Endothelial cell of umbilical vein (primary cell): Measurements from ENCODE around the gene ASCL3. TPM values are rescaled to one million over a fixed set of nuclear protein-coding genes. Genes with fewer than 3 reads are reported as not detected.
A peak's percentile ranks its signal among the peaks of the same experiment; 100 is the strongest.

Source experiments
- BruUV-seq: library from RNA; stranded (reverse); fragments of 400-500 nt; replicated peaks from 2 replicates; lab custom pipeline; 2021; lab: Mats Ljungman, UMichigan
- CTCF ChIA-PET: fragments of 300-600, 350-600 bp; sonication (Branson Sonifier 250); formaldehyde crosslinking; loops from one replicate; lab custom pipeline; 2021; ENCODE audit warnings: antibody characterized with exemption, inconsistent platforms; lab: Charles Lee
- POLR2A ChIA-PET: fragments of 300-600, 350-600 bp; sonication (Branson Sonifier 250); formaldehyde crosslinking; loops from one replicate; lab custom pipeline; 2021; ENCODE audit warnings: antibody characterized with exemption, inconsistent platforms; lab: Charles Lee
- DNase-seq: peaks from one replicate; pipeline ENCODE4 v3.0.0-alpha.2; 2011; ENCODE audit warnings: low read depth, low spot score
- FAIRE-seq: peaks from 2 replicates; lab custom pipeline; 2011; peaks lifted over from hg19 to GRCh38; lab: Jason Lieb, UNC
- H2AFZ ChIP-seq: 2 replicates; pipeline ENCODE4 v1.6.0; 2012; ENCODE audit warnings: low read depth, low read length, control low read depth, inconsistent platforms
- H3K27ac ChIP-seq: 2 replicates; pipeline ENCODE4 v1.5.1; 2011; ENCODE audit warnings: low read depth, mild to moderate bottlenecking, control low read depth, low read length, moderate library complexity; ENCODE audit not compliant: insufficient read depth
- H3K27me3 ChIP-seq, 2 experiments: 2 replicates each; pipeline versions ENCODE4 v1.6.0 to v1.6.1; 2011; ENCODE audit warnings: low read length in 2 of 2, mixed read lengths in 1 of 2; ENCODE audit not compliant: control insufficient read depth in 2 of 2, insufficient read depth in 2 of 2
- H3K36me3 ChIP-seq, 2 experiments: 2 replicates in 1 of 2; 3 replicates in 1 of 2; pipeline ENCODE4 v1.5.1; 2011; ENCODE audit warnings: low read length in 2 of 2, mild to moderate bottlenecking in 1 of 2, moderate library complexity in 1 of 2; ENCODE audit not compliant: control insufficient read depth in 2 of 2, insufficient read depth in 2 of 2; ENCODE audit errors: extremely low read depth in 1 of 2
- H3K4me1 ChIP-seq: 3 replicates; pipeline ENCODE4 v1.5.1; 2011; ENCODE audit warnings: mild to moderate bottlenecking, low read length; ENCODE audit not compliant: control insufficient read depth, insufficient read depth; ENCODE audit errors: extremely low read depth
- H3K4me2 ChIP-seq: 2 replicates; pipeline ENCODE4 v1.6.1; 2011; ENCODE audit warnings: low read length, control low read depth, mixed read lengths; ENCODE audit not compliant: insufficient read depth
- H3K4me3 ChIP-seq, 3 experiments: fragments of 200-600 bp in 1 of 3; sonication (generic), shearing (Covaris generic) in 1 of 3; replicated peaks in 1 of 3; 2 replicates each; pipeline ENCODE4 v1.5.1; 2011 to 2016; ENCODE audit warnings: control low read depth in 3 of 3, low read length in 3 of 3, mild to moderate bottlenecking in 2 of 3, inconsistent platforms in 1 of 3, low read depth in 1 of 3, moderate library complexity in 1 of 3; ENCODE audit not compliant: insufficient read depth in 1 of 3
- H3K79me2 ChIP-seq: 2 replicates; pipeline ENCODE4 v1.6.0; 2012; ENCODE audit warnings: low read length, inconsistent platforms; ENCODE audit not compliant: control insufficient read depth, insufficient read depth
- H3K9ac ChIP-seq: replicated peaks from 2 replicates; pipeline ENCODE3; 2011; ENCODE audit warnings: low read length, control low read depth; ENCODE audit not compliant: insufficient read depth; ENCODE audit errors: extremely low read depth
- H3K9me1 ChIP-seq: replicated peaks from 3 replicates; pipeline ENCODE4 v1.6.0; 2011; ENCODE audit warnings: mild to moderate bottlenecking, low read length; ENCODE audit not compliant: control insufficient read depth, insufficient read depth; ENCODE audit errors: extremely low read depth
- H3K9me3 ChIP-seq: replicated peaks from 2 replicates; pipeline ENCODE4 v1.5.1; 2012; ENCODE audit warnings: low read length, inconsistent platforms; ENCODE audit not compliant: control insufficient read depth, insufficient read depth
- H4K20me1 ChIP-seq: replicated peaks from 2 replicates; pipeline ENCODE3; 2011; ENCODE audit warnings: mild to moderate bottlenecking, low read length; ENCODE audit not compliant: control insufficient read depth, insufficient read depth; ENCODE audit errors: extremely low read depth
- EZH2 ChIP-seq: IDR thresholded peaks from 2 replicates; pipeline ENCODE4 v1.6.1; 2012; ENCODE audit warnings: borderline replicate concordance, low read depth, mild to moderate bottlenecking, moderate library complexity, low read length, inconsistent platforms; ENCODE audit not compliant: severe bottlenecking
- FOS ChIP-seq: IDR thresholded peaks from 2 replicates; pipeline ENCODE4 v1.6.1; 2011; ENCODE audit warnings: mild to moderate bottlenecking, low read length, moderate library complexity, borderline replicate concordance; ENCODE audit not compliant: insufficient read depth
- GATA2 ChIP-seq: IDR thresholded peaks from 2 replicates; pipeline ENCODE4 v1.7.0; 2011; ENCODE audit warnings: low read depth, mild to moderate bottlenecking, moderate library complexity, mixed read lengths, low read length; ENCODE audit not compliant: insufficient read length, insufficient read depth
- JUN ChIP-seq: IDR thresholded peaks from 2 replicates; pipeline ENCODE4 v1.6.1; 2011; ENCODE audit warnings: borderline replicate concordance, low read depth; ENCODE audit not compliant: insufficient read length, insufficient read depth
- MYC ChIP-seq: IDR thresholded peaks from one replicate; pipeline ENCODE4 v1.6.1; 2011; ENCODE audit warnings: mild to moderate bottlenecking, low read depth, low read length
- POLR2A ChIP-seq: IDR thresholded peaks from 2 replicates; pipeline ENCODE4 v1.6.1; 2012; ENCODE audit warnings: low read depth, mild to moderate bottlenecking, control low read depth, low read length
- POLR2AphosphoS5 ChIP-seq: IDR thresholded peaks from 2 replicates; pipeline ENCODE4 v1.6.1; 2012; ENCODE audit warnings: low read depth, mild to moderate bottlenecking, control low read depth, low read length, moderate library complexity; ENCODE audit not compliant: insufficient read depth
- dilution Hi-C: fragments of 300-500 bp; cut with MboI; formaldehyde crosslinking; loops from one replicate; pipeline ENCODE4 v1.15.0; 2019; ENCODE audit warnings: low sequenced_read_pairs; ENCODE audit not compliant: extremely low pct_ligation_motif_present
- intact Hi-C: fragments of 100-400 bp; cut with micrococcal nuclease; formaldehyde crosslinking; loops from one replicate; pipeline ENCODE4 v1.10.0; 2022
- polyA plus RNA-seq, 4 experiments: library from polyadenylated mRNA; depleted of rRNA in 3 of 4; stranded (reverse) in 3 of 4; unstranded in 1 of 4; fragments of >200 nt; gene quantifications; 2 replicates each; pipeline versions ENCODE4 v1.2.1 to v1.2.3, GENCODE V29; 2011 to 2012; ENCODE audit warnings: missing spikeins in 1 of 4
- total RNA-seq: library from RNA; stranded (reverse); gene quantifications from 2 replicates; pipeline ENCODE4 v1.2.3, GENCODE V29; 2021
- TF ChIP-seq, protein P1 (sequence below), 2 donors: IDR thresholded peaks; 1 replicate in 1 of 2; 2 replicates in 1 of 2; pipeline ENCODE4 v1.5.1; 2011; ENCODE audit warnings: low read length in 2 of 2, mild to moderate bottlenecking in 2 of 2, moderate library complexity in 2 of 2, control low read depth in 1 of 2, inconsistent platforms in 1 of 2, low read depth in 1 of 2; ENCODE audit not compliant: insufficient read depth in 1 of 2; ENCODE audit errors: extremely low read depth in 1 of 2
- TF ChIP-seq, protein P2 (sequence below): IDR thresholded peaks from 2 replicates; pipeline ENCODE4 v1.6.1; 2011; ENCODE audit not compliant: insufficient read depth, insufficient read length

Gene ASCL3
- total and polyA plus RNA-seq, 2 donors (not counting 3 experiments of a cell fraction or from before 2014, with no cell fraction given): not detected

DNA sequence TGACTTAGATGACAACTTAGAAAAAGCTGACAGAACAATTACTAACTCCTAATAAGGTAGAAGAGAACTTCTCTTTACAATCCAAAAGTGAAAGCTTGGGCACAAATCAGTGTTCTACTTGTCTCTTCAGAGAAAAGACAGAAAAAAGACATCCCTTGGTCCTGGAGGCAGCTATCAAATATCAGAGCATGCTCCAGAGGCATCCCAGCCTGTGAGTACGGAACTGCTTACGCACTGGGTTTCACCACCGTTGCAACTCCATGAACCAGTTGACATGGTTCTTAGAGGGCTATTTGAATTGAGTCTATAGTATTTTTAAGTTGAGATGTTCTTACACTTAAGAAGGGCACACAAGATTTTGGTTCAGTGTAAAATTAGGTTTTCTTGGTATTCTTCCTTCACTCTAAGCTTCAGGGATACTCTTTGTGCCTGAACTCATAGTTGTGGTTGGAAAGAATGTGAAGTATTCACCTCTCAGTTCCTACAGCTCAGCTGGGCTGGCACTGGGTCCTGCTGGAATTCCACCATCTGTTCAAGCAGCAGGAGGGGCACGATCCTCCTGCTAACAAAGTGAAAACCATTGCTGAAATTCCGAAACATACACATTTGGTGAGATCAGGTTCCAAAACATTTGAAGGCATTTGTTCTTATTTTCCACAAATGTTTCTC is 25.5 kb downstream of the ASCL3 start:
- FAIRE-seq: no peak
- POLR2A ChIA-PET: no interaction called here
- DNase-seq: peak; percentile 58

More for the DNA sequence above, 25.5 kb downstream of the ASCL3 start:
- no peak overlapping the region for H3K9ac ChIP-seq
- H3K9me3 ChIP-seq: no peaks in the 10 kb centered on the region
- no peaks in the 10 kb centered on the region for H4K20me1 ChIP-seq
- dilution Hi-C loops (no loop called here), intact Hi-C loops (loop anchor here (10.0 kb wide), 1 partner anchor 348 kb away; the partner anchor contains the start of gene DENND5A)
- CTCF ChIA-PET: interaction anchor here (1.0 to 2.3 kb wide), 5 partner anchors 9 to 220 kb away, joined by 3 to 18 read pairs (median 4); no protein-coding TSS in a partner anchor
- no peaks in the 10 kb centered on the region for H3K27me3 ChIP-seq
- no peak overlapping the region for H3K27ac ChIP-seq
- H3K36me3 ChIP-seq: peaks cover 7 to 20% of the 10 kb centered on the region in 2 experiments
- H3K4me1 ChIP-seq: peaks cover 12% of the 10 kb centered on the region
- no peak overlapping the region for H3K4me3 ChIP-seq
- H3K4me2 ChIP-seq: no peak overlapping the region
- no peaks in the 10 kb centered on the region for H3K9me1 ChIP-seq
- no peak overlapping the region for H2AFZ ChIP-seq
- TF ChIP-seq JUN: no peak
- TF ChIP-seq POLR2A: no peak
- TF ChIP-seq POLR2AphosphoS5: no peak
- no peak for TF ChIP-seq EZH2
- TF ChIP-seq, protein P1, sequence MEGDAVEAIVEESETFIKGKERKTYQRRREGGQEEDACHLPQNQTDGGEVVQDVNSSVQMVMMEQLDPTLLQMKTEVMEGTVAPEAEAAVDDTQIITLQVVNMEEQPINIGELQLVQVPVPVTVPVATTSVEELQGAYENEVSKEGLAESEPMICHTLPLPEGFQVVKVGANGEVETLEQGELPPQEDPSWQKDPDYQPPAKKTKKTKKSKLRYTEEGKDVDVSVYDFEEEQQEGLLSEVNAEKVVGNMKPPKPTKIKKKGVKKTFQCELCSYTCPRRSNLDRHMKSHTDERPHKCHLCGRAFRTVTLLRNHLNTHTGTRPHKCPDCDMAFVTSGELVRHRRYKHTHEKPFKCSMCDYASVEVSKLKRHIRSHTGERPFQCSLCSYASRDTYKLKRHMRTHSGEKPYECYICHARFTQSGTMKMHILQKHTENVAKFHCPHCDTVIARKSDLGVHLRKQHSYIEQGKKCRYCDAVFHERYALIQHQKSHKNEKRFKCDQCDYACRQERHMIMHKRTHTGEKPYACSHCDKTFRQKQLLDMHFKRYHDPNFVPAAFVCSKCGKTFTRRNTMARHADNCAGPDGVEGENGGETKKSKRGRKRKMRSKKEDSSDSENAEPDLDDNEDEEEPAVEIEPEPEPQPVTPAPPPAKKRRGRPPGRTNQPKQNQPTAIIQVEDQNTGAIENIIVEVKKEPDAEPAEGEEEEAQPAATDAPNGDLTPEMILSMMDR (IDR thresholded peaks at IDR 0.05; ENCODE audit: extremely low read depth in 1 of 2, insufficient read depth in 1 of 2, low read depth in 1 of 2, low read length in 2 of 2): no peak
- no peak for TF ChIP-seq GATA2
- no peak for TF ChIP-seq FOS
- no peak for TF ChIP-seq MYC
- TF ChIP-seq, protein P2, sequence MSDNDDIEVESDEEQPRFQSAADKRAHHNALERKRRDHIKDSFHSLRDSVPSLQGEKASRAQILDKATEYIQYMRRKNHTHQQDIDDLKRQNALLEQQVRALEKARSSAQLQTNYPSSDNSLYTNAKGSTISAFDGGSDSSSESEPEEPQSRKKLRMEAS: no peak
- BruUV-seq: no TSS peak
- peaks cover 3% of the 10 kb centered on the region for H3K79me2 ChIP-seq
